ENCODE results near the gene SMAD4. TPM values are rescaled to one million over a fixed set of nuclear protein-coding genes. Genes with fewer than 3 reads are reported as not detected.

SMAD4 gene
- total and polyA plus RNA-seq, 2 of the 13 experiments (the other 11 are each of a cell fraction or from before 2014, with no cell fraction given): 70.2 to 72.0 TPM

DNA sequence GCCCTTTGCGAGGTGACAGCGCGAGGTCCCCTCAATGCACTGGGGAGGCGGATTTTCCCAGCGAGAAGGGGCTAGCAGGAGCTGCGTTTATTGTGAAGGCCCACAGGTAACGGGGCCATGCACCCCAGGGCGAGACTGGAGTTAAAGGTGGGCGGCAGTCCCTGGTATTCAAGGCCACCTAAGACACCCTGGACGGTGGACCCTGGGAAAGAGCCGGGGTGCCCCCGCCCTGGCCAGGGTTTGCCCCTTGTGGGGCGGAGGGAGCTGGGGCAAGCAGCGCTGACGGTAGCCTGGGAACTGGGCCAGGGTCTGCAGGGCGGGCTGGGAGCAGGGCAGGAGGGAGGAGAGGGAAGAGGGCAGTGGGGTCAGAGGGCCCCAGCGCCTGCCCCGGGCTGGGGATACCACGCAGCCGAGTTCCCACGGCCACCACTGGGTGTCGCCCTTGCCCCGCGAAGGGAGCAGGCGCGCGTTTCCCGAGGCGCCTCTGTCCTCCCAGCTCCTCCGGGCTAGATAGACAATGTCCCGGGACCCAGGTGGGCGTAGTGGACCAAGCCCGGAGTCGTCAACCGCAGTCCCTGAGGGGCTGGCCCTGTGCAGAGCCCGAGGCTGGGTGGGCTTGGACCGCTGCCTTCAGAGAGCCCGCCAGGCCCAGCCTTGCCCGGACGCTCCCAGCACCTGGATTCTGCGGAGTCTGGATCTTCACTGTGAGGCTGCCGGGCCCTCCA, 80.2 kb downstream of the SMAD4 start (continued):
- no peak for TF ChIP-seq PBX2 (CRISPR knock-in tag; IDR thresholded peaks at IDR 0.05)
- TF ChIP-seq GABPB1 (CRISPR knock-in tag; IDR thresholded peaks at IDR 0.05): peak; percentile 47; the same call in 1 of the 2 replicates
- TF ChIP-seq NR2F6 (IDR thresholded peaks at IDR 0.05): no peak
- peak; percentile 44; the same call in 1 of the 2 replicates for TF ChIP-seq NR2F6 (CRISPR knock-in tag; IDR thresholded peaks at IDR 0.05)
- TF ChIP-seq SRY (CRISPR knock-in tag; IDR thresholded peaks at IDR 0.05): no peak
- TF ChIP-seq FOSL2 (CRISPR knock-in tag; IDR thresholded peaks at IDR 0.05): peak; percentile 28; the same call in 1 of the 2 replicates
- TF ChIP-seq, protein P1, sequence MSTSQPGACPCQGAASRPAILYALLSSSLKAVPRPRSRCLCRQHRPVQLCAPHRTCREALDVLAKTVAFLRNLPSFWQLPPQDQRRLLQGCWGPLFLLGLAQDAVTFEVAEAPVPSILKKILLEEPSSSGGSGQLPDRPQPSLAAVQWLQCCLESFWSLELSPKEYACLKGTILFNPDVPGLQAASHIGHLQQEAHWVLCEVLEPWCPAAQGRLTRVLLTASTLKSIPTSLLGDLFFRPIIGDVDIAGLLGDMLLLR (CRISPR knock-in tag; IDR thresholded peaks at IDR 0.05): 0 out of 2 replicates have a peak, but pooled peaks have one; percentile 45
- TF ChIP-seq CAMTA2 (CRISPR knock-in tag; IDR thresholded peaks at IDR 0.05; ENCODE audit: borderline replicate concordance): 0 out of 2 replicates have a peak, but pooled peaks have one; percentile 35
- peak; percentile 99 for TF ChIP-seq CTCF (CRISPR knock-in tag; IDR thresholded peaks at IDR 0.05)
- TF ChIP-seq ZFX (CRISPR knock-in tag; IDR thresholded peaks at IDR 0.05; ENCODE audit: low read depth): peak; percentile 33
- TF ChIP-seq PCBP1 (IDR thresholded peaks at IDR 0.05; ENCODE audit: borderline replicate concordance, low read depth, low read length): peak; percentile 78; the same call in 1 of the 2 replicates
- TF ChIP-seq, protein P2, sequence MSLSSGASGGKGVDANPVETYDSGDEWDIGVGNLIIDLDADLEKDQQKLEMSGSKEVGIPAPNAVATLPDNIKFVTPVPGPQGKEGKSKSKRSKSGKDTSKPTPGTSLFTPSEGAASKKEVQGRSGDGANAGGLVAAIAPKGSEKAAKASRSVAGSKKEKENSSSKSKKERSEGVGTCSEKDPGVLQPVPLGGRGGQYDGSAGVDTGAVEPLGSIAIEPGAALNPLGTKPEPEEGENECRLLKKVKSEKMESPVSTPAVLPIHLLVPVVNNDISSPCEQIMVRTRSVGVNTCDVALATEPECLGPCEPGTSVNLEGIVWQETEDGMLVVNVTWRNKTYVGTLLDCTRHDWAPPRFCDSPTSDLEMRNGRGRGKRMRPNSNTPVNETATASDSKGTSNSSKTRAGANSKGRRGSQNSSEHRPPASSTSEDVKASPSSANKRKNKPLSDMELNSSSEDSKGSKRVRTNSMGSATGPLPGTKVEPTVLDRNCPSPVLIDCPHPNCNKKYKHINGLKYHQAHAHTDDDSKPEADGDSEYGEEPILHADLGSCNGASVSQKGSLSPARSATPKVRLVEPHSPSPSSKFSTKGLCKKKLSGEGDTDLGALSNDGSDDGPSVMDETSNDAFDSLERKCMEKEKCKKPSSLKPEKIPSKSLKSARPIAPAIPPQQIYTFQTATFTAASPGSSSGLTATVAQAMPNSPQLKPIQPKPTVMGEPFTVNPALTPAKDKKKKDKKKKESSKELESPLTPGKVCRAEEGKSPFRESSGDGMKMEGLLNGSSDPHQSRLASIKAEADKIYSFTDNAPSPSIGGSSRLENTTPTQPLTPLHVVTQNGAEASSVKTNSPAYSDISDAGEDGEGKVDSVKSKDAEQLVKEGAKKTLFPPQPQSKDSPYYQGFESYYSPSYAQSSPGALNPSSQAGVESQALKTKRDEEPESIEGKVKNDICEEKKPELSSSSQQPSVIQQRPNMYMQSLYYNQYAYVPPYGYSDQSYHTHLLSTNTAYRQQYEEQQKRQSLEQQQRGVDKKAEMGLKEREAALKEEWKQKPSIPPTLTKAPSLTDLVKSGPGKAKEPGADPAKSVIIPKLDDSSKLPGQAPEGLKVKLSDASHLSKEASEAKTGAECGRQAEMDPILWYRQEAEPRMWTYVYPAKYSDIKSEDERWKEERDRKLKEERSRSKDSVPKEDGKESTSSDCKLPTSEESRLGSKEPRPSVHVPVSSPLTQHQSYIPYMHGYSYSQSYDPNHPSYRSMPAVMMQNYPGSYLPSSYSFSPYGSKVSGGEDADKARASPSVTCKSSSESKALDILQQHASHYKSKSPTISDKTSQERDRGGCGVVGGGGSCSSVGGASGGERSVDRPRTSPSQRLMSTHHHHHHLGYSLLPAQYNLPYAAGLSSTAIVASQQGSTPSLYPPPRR (CRISPR knock-in tag; IDR thresholded peaks at IDR 0.05; ENCODE audit: borderline replicate concordance): no peak
- peak; percentile 84 for TF ChIP-seq ZNF776 (CRISPR knock-in tag; IDR thresholded peaks at IDR 0.05)
- TF ChIP-seq, protein P3, sequence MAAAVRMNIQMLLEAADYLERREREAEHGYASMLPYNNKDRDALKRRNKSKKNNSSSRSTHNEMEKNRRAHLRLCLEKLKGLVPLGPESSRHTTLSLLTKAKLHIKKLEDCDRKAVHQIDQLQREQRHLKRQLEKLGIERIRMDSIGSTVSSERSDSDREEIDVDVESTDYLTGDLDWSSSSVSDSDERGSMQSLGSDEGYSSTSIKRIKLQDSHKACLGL (CRISPR knock-in tag; IDR thresholded peaks at IDR 0.05): peak; percentile 46; the same call in 1 of the 2 replicates
- no peak for TF ChIP-seq DNMT3B (CRISPR knock-in tag; conservative IDR thresholded peaks at IDR 0.05)
- TF ChIP-seq NFE2L2 (IDR thresholded peaks at IDR 0.05; ENCODE audit: low read length): no peak
- peak; percentile 47; the same call in 1 of the 2 replicates for TF ChIP-seq ZBTB33 (CRISPR knock-in tag; IDR thresholded peaks at IDR 0.05)
- TF ChIP-seq POGZ (CRISPR knock-in tag; IDR thresholded peaks at IDR 0.05): peak; percentile 64; the same call in 1 of the 2 replicates
- peak; percentile 13; the same call in 1 of the 2 replicates for TF ChIP-seq ZNF768 (CRISPR knock-in tag; IDR thresholded peaks at IDR 0.05)
